SK-N-SH (cell line): ENCODE data around the gene RSU1. TPM values are rescaled to one million over a fixed set of nuclear protein-coding genes. Genes with fewer than 3 reads are reported as not detected.

Experiments
- CTCF ChIA-PET: fragments of 300-600, 350-600 bp; formaldehyde crosslinking; extraction: SDS; loops from one replicate; lab custom pipeline; 2021; lab: Yijun Ruan, JAX
- POLR2A ChIA-PET: fragments of 350-600 bp; sonication (Branson Sonifier 250); formaldehyde crosslinking; extraction: SDS; loops from one replicate; lab custom pipeline; 2020; ENCODE audit warnings: antibody characterized with exemption, inconsistent platforms; lab: Yijun Ruan, JAX
- DNase-seq: peaks from one replicate; pipeline ENCODE4 v3.0.0; 2012
- H2AFZ ChIP-seq: fragments of 200-600 bp; sonication (generic); 2 replicates; pipeline ENCODE4 v1.8.1; 2016; ENCODE audit warnings: antibody characterized with exemption, mild to moderate bottlenecking, low read depth
- H3F3A ChIP-seq: fragments of 200-600 bp; sonication (generic); replicated peaks from 2 replicates; pipeline ENCODE3; 2016; ENCODE audit warnings: antibody characterized with exemption, mild to moderate bottlenecking; ENCODE audit not compliant: insufficient read depth
- H3K27ac ChIP-seq, 2 experiments: fragments of 200-500 bp in 1 of 2; fragments of 200-600 bp in 1 of 2; sonication (Bioruptor generic) in 1 of 2; sonication (generic), shearing (Covaris generic) in 1 of 2; 2 replicates each; pipeline versions ENCODE4 v1.5.1 to v1.6.1; 2014 to 2016; ENCODE audit warnings: low read depth in 2 of 2, inconsistent platforms in 1 of 2, low read length in 1 of 2, mild to moderate bottlenecking in 1 of 2, mixed read lengths in 1 of 2
- H3K27me3 ChIP-seq: fragments of 200-600 bp; sonication (generic), shearing (Covaris generic); 2 replicates; pipeline ENCODE4 v1.6.1; 2016; ENCODE audit warnings: mixed run types; ENCODE audit not compliant: insufficient read depth
- H3K36me3 ChIP-seq, 2 experiments: fragments of 200-500 bp in 1 of 2; fragments of 200-600 bp in 1 of 2; sonication (Bioruptor generic) in 1 of 2; sonication (generic) in 1 of 2; replicated peaks in 1 of 2; 2 replicates each; pipeline versions ENCODE3 to v1.5.1; 2014 to 2016; ENCODE audit warnings: low read length in 1 of 2, mild to moderate bottlenecking in 1 of 2; ENCODE audit not compliant: insufficient read depth in 2 of 2, control insufficient read depth in 1 of 2
- H3K4me1 ChIP-seq, 2 experiments: fragments of 200-500 bp in 1 of 2; fragments of 200-600 bp in 1 of 2; sonication (Bioruptor generic) in 1 of 2; sonication (generic), shearing (Covaris generic) in 1 of 2; 2 replicates each; pipeline versions ENCODE4 v1.5.1 to v1.6.1; 2014 to 2016; ENCODE audit warnings: low read depth in 1 of 2, low read length in 1 of 2, mixed run types in 1 of 2; ENCODE audit not compliant: insufficient read depth in 2 of 2, control insufficient read depth in 1 of 2
- H3K4me2 ChIP-seq: fragments of 200-600 bp; sonication (generic), shearing (Covaris generic); 2 replicates; pipeline ENCODE4 v1.6.1; 2017; ENCODE audit warnings: mixed run types
- H3K4me3 ChIP-seq, 2 experiments: fragments of 200-500 bp in 1 of 2; fragments of 200-600 bp in 1 of 2; sonication (Bioruptor generic) in 1 of 2; sonication (generic), shearing (Covaris generic) in 1 of 2; 2 replicates each; pipeline versions ENCODE4 v1.5.1 to v1.8.1; 2014 to 2016; ENCODE audit warnings: low read depth in 2 of 2, inconsistent platforms in 1 of 2, low read length in 1 of 2, mild to moderate bottlenecking in 1 of 2, mixed read lengths in 1 of 2, moderate library complexity in 1 of 2
- H3K79me2 ChIP-seq: fragments of 200-600 bp; sonication (generic); 2 replicates; pipeline ENCODE4 v1.8.1; 2017; ENCODE audit warnings: mild to moderate bottlenecking; ENCODE audit not compliant: insufficient read depth
- H3K9ac ChIP-seq: fragments of 200-600 bp; sonication (generic); 2 replicates; pipeline ENCODE4 v1.6.1; 2017; ENCODE audit warnings: mixed run types
- H3K9me2 ChIP-seq: fragments of 200-600 bp; sonication (generic); 2 replicates; pipeline ENCODE4 v1.6.1; 2017; ENCODE audit warnings: mixed run types
- H3K9me3 ChIP-seq: fragments of 200-600 bp; sonication (generic); 2 replicates; pipeline ENCODE4 v1.6.1; 2017; ENCODE audit warnings: mixed run types, mild to moderate bottlenecking, moderate library complexity
- H4K20me1 ChIP-seq: fragments of 200-600 bp; sonication (generic); 2 replicates; pipeline ENCODE4 v1.6.1; 2017; ENCODE audit warnings: mild to moderate bottlenecking, mixed run types; ENCODE audit not compliant: insufficient read depth
- CHD2 ChIP-seq: fragments of 150-350 bp; IDR thresholded peaks from 2 replicates; pipeline ENCODE4 v1.6.1; 2018; ENCODE audit warnings: low read length; ENCODE audit not compliant: partially characterized antibody
- FOXJ3 ChIP-seq: sonication (generic); formaldehyde crosslinking; IDR thresholded peaks from 2 replicates; pipeline ENCODE4 v1.5.1; 2020; ENCODE audit warnings: mild to moderate bottlenecking, missing genetic modification reagents
- GATA2 ChIP-seq: sonication (generic); formaldehyde crosslinking; IDR thresholded peaks from 2 replicates; pipeline ENCODE4 v1.5.0; 2020; ENCODE audit warnings: mild to moderate bottlenecking, missing genetic modification reagents
- JUND ChIP-seq: IDR thresholded peaks from 2 replicates; pipeline ENCODE4 v1.4.0; 2012
- NRF1 ChIP-seq: IDR thresholded peaks from 2 replicates; pipeline ENCODE4 v1.6.1; 2012; ENCODE audit warnings: low read depth, mild to moderate bottlenecking, low read length
- RAD21 ChIP-seq: IDR thresholded peaks from 2 replicates; pipeline ENCODE4 v1.6.1; 2012; ENCODE audit warnings: mild to moderate bottlenecking, low read length
- RXRA ChIP-seq: IDR thresholded peaks from 2 replicates; pipeline ENCODE4 v1.4.0; 2012; ENCODE audit warnings: low read depth, mild to moderate bottlenecking, borderline replicate concordance
- SIN3A ChIP-seq: IDR thresholded peaks from 2 replicates; pipeline ENCODE4 v1.6.1; 2012; ENCODE audit warnings: low read depth, mild to moderate bottlenecking, low read length, moderate library complexity, borderline replicate concordance
- SMC3 ChIP-seq: IDR thresholded peaks from 2 replicates; pipeline ENCODE4 v1.6.1; 2012; ENCODE audit warnings: low read depth, low read length, improper control_type of control experiment
- TAF1 ChIP-seq: IDR thresholded peaks from 2 replicates; pipeline ENCODE4 v1.6.1; 2012; ENCODE audit warnings: low read depth, mild to moderate bottlenecking, low read length, moderate library complexity, borderline replicate concordance
- TCF12 ChIP-seq: IDR thresholded peaks from 2 replicates; pipeline ENCODE4 v1.4.0; 2012
- YY1 ChIP-seq: IDR thresholded peaks from 2 replicates; pipeline ENCODE4 v1.4.0; 2012; ENCODE audit warnings: low read depth, mild to moderate bottlenecking
- ZBTB33 ChIP-seq: IDR thresholded peaks from 2 replicates; pipeline ENCODE4 v1.4.0; 2012; ENCODE audit warnings: low read depth, borderline replicate concordance
- WGBS: methylation state at CpG from one replicate; pipeline ENCODE4 v1.1.6; 2017; ENCODE audit warnings: low lambda C conversion rate; 5-methylcytosine and 5-hydroxymethylcytosine counted together
- polyA plus RNA-seq, 3 experiments: library from polyadenylated mRNA; depleted of rRNA; stranded (reverse); fragments of >200 nt; gene quantifications; 2 replicates each; pipeline ENCODE4 v1.2.3, GENCODE V29; 2012
- TF ChIP-seq, protein P1 (sequence below): IDR thresholded peaks from 2 replicates; pipeline ENCODE4 v1.6.1; 2012; ENCODE audit warnings: mild to moderate bottlenecking, low read depth, low read length, moderate library complexity
- TF ChIP-seq, protein P2 (sequence below): fragments of 150-350 bp; IDR thresholded peaks from 2 replicates; pipeline ENCODE4 v1.6.1; 2016; ENCODE audit warnings: mild to moderate bottlenecking, low read depth, low read length

Gene RSU1
- polyA plus RNA-seq, 1 of the 3 experiments (the other 2 are of a cell fraction): 59.8 TPM

- Histone ChIP-seq H3K36me3 (no peaks in the 10 kb centered on the region), H3K9ac (no peak overlapping the region), H2AFZ (no peak overlapping the region), H3K9me2 (no peaks in the 10 kb centered on the region), H3K9me3 (no peaks in the 10 kb centered on the region), H3K27ac (no peak overlapping the region), H3K4me1 (peaks cover 0 to 2% of the 10 kb centered on the region in 2 experiments; a peak in 1 of 4 replicates), H3F3A (no peaks in the 10 kb centered on the region), H3K4me3 (no peak overlapping the region)
- WGBS: 60% methylated on average over 4 of the region's 4 CpGs
- ChIA-PET CTCF (interaction anchor here (1.4 to 1.5 kb wide), 2 partner anchors 12 to 431 kb away, joined by 3 read pairs; no protein-coding TSS in a partner anchor), POLR2A (no interaction called here)
- no peak for TF ChIP-seq YY1
- no peak for TF ChIP-seq RXRA
- TF ChIP-seq TAF1: no peak
- TF ChIP-seq NRF1: no peak
- TF ChIP-seq, protein P1, sequence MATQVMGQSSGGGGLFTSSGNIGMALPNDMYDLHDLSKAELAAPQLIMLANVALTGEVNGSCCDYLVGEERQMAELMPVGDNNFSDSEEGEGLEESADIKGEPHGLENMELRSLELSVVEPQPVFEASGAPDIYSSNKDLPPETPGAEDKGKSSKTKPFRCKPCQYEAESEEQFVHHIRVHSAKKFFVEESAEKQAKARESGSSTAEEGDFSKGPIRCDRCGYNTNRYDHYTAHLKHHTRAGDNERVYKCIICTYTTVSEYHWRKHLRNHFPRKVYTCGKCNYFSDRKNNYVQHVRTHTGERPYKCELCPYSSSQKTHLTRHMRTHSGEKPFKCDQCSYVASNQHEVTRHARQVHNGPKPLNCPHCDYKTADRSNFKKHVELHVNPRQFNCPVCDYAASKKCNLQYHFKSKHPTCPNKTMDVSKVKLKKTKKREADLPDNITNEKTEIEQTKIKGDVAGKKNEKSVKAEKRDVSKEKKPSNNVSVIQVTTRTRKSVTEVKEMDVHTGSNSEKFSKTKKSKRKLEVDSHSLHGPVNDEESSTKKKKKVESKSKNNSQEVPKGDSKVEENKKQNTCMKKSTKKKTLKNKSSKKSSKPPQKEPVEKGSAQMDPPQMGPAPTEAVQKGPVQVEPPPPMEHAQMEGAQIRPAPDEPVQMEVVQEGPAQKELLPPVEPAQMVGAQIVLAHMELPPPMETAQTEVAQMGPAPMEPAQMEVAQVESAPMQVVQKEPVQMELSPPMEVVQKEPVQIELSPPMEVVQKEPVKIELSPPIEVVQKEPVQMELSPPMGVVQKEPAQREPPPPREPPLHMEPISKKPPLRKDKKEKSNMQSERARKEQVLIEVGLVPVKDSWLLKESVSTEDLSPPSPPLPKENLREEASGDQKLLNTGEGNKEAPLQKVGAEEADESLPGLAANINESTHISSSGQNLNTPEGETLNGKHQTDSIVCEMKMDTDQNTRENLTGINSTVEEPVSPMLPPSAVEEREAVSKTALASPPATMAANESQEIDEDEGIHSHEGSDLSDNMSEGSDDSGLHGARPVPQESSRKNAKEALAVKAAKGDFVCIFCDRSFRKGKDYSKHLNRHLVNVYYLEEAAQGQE: no peak
- no peak for TF ChIP-seq SIN3A
- TF ChIP-seq ZBTB33: no peak
- no peak for TF ChIP-seq FOXJ3 (CRISPR knock-in tag)
- TF ChIP-seq CHD2: no peak
- TF ChIP-seq, protein P2, sequence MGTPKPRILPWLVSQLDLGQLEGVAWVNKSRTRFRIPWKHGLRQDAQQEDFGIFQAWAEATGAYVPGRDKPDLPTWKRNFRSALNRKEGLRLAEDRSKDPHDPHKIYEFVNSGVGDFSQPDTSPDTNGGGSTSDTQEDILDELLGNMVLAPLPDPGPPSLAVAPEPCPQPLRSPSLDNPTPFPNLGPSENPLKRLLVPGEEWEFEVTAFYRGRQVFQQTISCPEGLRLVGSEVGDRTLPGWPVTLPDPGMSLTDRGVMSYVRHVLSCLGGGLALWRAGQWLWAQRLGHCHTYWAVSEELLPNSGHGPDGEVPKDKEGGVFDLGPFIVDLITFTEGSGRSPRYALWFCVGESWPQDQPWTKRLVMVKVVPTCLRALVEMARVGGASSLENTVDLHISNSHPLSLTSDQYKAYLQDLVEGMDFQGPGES: no peak
- no peak for TF ChIP-seq JUND
- TF ChIP-seq TCF12: no peak
- TF ChIP-seq SMC3: no peak
- no peak for TF ChIP-seq GATA2 (CRISPR knock-in tag)
- no peak for TF ChIP-seq RAD21
- TF ChIP-seq, all 33 proteins: peak for 0
- no peaks in the 10 kb centered on the region for H3K27me3 ChIP-seq
- DNase-seq: no peak
- no peak overlapping the region for H3K4me2 ChIP-seq
- H4K20me1 ChIP-seq: no peaks in the 10 kb centered on the region
- H3K79me2 ChIP-seq: no peaks in the 10 kb centered on the region
Observed at GRCh38 chr10:16547973-16548372, 269.3 kb downstream of the RSU1 start.
